GM19025 (cell line): ENCODE measurements around the gene KIAA0753.
"Not testable (repeated sequence)": the region's sequence is repeated elsewhere in the genome, so short reads cannot be mapped to it uniquely, and the experiment has no call there.

Experiments
- ATAC-seq: cut with Tn5 transposase; IDR thresholded peaks from one replicate; pipeline ENCODE4 v1.9.1; 2021; ENCODE audit warnings: mild to moderate bottlenecking, low read depth, moderate library complexity; ENCODE audit not compliant: unreplicated experiment

The KIAA0753 gene

DNA sequence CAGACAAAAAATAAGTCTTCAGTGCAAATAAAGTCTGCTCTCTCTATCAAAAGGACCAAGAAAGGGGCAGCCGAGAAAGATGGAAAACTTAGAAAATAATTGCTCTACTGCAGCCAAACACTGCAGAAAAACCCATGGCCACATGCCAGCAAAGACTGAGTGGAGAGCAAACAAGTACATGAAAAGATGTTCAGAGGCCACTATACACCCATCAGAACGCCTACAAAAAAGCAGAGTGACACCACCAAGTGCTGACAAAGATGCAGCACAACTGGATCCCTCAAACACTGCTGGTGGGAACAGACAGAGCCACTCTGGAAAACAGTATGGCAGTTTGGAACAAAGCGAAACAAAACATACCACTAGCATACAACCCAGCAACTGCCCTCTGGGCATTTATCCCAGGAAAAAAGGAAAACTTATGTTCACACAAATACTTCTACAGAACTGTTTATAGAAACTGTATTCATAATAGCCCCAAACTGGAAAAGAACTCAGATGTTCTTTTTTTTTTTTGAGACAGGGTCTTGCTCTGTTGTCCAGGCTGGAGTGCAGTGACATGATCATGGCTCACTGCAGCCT is 36.7 kb downstream of the KIAA0753 start:
- no peak for ATAC-seq

DNA sequence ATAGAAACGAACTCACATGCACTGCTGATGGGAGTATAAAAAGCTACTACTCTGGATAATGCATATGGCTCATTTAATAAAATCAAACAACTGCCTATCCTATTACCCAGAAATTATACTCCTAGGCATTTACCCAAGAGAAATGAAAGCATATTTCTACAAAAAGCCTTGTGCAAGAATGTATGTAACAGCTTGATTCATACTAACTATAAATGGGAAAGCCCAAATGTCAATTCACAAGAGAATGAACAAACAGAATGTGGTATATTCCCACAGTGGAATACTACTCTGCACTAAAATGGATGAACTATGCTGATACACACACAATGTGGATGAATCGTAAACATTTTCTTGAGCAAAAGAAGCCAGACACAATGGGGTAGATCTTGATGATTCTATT is 38.4 kb downstream of the KIAA0753 start:
- no peak for ATAC-seq

DNA sequence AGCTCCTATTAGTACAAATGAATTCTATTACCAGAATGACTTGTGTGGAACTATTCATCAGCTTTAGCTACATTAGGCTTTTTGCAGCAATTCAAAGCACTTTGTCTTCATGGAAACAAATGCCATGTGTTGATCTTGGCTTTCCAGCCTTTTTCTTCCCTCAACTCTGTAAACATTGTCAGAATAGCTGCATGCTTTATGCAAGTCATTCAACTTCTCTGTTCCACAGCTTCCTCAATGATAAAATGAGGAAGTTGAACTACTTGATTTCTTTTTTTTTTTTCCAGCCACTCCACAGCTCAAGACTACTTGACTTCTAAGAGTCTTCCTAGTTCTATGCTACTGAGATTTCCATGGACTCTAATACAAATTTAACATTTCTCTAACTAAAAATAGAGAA is 41.1 kb downstream of the KIAA0753 start:
- no peak for ATAC-seq

DNA sequence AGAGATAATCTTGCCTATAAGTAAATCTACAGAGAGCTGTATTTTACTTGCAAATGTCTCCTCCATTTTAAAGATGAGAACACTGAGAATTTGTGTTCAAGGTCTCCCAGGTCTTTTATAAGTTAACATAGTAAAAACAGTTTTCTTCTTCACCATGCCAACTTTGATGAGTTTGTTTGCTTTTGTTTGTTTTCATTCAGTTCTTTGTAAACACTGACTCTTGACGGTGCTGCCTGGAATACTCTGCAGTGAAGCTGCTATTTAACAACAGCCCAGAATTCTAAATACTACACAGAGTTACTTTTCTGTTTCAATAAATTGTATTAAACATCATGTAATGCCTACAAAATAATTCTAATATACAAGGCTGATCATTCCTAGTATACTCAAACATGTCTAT is 42.8 kb downstream of the KIAA0753 start:
- no peak for ATAC-seq

DNA sequence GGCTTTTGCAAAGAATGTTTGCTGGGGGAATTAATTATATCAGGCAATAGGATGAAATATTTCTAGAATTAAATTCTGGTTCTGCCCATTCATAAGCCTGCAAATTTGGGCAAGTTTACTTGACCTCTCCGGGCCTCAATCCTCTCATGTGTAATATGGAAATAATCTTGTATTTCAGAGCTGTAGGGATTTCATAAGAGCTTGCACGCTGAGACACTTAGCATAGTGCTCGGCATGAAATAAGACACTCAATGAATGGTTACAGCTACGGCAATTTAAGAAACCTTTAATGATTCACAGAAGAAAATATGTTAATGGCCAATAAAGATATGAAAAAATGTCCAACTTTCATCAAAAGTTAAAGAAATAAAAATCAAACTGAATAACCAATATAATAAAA is 43.6 kb downstream of the KIAA0753 start:
- no peak for ATAC-seq

DNA sequence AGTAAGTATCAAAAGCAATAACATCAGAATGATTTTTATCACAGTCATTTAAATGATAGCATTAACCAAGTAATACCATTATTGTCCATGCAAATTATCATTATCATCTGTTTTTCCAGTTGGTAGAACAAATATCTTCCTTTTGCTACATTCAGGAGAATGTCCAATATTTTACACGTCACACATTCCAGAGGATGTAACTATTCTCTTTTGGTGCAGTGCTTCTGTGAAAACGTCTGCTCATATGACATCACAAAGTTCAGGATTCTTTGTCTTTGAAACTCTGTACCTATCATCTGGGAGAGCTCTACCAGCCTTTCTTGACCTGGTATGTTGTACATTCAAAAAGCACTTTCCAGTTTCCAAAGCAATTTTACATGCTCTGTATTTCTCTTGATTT is 44.0 kb downstream of the KIAA0753 start:
- no peak for ATAC-seq

DNA sequence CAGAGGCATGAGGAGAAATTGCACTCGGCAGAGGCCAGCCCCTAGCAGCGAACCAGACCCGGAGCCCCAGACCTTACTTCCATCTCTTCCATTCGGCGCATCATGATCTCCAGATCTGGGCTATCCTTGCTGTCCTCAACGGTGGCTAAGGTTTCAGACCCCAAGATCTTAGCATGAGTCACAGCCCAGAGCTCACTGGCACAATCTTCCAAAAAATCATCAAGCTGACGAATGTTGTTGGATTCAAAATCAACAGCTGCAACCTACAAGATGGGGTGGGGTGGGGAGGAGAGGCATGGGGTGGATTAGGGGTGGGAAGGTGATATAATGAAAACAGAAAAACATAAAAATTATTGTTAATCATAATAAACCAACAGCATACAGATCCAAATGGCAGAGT is 44.4 kb downstream of the KIAA0753 start:
- ATAC-seq = no peak

DNA sequence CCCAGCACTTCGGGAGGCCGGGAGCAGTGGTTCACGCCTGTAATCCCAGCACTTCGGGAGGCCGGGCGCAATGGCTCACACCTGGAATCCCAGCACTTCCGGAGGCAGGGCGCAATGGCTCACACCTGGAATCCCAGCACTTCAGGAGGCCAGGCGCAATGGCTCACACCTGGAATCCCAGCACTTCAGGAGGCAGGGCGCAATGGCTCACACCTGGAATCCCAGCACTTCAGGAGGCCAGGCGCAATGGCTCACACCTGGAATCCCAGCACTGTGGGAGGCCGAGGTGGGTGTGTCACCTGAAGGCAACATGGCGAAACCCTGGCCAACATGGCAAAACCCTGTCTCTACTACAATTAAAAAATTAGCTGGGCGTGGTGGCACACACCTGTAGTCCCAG is 47.1 kb downstream of the KIAA0753 start:
- not testable (repeated sequence) for ATAC-seq

DNA sequence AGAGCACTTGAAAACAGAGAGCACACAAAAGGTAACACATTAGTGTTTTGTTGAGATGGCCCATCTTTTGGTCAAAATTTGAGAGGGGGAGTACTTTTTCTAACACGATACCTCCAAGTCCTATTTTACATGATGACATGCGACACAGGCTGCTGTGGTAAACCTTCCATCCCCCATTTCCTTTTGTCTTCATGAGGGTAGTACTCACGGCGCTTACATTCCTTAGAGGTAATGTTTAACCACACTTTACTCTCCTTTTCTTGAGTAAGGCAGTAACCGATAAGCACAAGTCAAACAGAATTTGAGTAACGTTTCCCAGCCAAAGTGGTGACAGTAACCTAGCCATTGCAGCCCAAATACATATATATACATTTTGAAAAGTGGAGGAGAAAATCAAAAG is 48.3 kb downstream of the KIAA0753 start:
- no peak for ATAC-seq

DNA sequence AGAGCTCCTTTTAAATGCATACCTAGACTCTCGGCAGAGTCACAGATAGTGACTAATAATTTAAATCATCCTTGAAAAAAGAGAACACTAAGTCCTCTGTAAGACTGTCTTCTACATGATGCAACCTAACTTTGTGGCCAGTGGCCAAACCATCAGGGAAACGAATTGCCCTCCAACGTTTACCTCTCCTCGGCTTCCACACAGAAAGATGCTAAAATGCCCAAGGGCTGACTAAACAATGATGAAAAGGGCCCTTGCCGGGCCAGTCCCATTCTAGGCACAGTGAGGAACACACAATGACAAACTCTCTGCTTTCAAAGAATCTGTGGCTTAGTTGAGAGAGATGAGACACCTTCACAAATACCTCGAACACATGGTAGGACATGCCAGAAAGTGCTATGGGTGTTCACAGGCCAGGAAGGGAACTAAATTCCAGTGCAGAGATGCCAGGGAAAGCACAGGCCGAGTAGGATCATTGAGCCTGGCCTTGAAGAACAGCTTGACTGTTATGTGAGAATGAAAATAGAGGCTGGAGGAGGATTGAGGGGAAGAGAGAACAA is 48.8 kb downstream of the KIAA0753 start:
- ATAC-seq = no peak

DNA sequence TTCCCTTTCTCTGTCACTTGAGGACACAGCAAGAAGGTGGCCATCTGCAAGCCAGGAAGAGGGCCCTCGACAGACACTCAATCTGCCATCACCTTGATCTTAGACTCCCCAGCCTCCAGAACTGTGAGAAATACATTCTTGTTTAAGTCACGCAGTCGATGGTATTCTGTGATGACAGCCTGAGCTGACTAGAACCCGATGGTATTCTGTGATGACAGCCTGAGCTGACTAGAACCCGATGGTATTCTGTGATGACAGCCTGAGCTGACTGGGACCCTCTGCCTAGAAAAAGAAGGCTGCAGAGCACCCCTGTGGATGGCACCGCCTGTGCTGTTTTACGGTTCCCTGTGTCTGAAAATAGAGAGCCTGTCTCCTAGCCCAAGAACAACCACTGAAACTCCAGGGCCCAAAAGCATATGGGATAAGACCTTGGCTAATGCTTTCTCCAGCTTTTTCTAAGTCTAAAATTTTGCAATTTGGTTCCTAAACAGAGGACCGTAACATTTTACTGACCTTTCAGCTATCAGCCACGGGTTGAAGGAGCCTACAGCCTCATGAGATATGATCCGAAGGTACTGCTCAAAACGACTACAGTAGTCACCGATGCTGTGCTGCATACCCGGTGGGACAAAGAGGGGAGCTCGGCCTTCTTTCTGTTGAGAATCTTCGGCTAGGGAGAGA is 51.1 kb downstream of the KIAA0753 start:
- ATAC-seq = no peak

DNA sequence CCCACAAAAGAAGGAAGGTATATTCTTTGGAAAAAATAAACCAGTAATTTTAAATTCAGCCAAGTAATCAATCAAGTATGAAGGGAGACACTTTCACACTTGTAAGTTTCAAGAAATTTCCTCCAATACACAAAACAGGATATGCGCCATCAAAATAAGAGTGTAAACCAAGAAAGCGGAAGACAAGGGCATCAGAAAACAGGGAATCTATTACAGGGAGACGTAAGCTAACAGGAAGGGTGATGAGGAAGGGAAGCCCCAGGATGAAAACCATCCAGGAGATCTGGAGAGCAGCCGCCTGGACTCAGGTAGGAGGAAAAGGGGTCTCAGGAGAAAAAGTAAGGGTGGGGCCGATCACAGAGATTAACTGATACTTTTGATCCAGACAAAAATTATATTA is 52.3 kb downstream of the KIAA0753 start:
- no peak for ATAC-seq

DNA sequence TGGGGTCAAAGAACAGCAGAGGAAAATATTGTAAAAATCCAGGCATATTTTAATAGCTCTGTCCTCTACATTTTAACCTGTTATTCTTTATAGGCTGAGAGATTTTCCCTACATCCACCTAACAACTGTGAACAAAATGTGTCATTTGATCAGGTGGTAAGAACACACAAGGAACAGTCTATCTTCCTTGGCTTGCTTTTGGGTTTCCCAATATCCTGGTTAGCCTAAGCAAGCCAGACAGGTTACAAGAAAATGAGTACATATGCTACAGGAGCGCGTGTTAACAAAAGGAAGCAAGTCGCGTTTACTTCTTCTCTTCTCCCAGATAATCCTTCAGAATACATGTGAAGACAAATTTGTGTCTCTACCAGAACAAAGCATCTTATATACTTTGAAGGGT is 53.2 kb downstream of the KIAA0753 start:
- ATAC-seq = no peak

DNA sequence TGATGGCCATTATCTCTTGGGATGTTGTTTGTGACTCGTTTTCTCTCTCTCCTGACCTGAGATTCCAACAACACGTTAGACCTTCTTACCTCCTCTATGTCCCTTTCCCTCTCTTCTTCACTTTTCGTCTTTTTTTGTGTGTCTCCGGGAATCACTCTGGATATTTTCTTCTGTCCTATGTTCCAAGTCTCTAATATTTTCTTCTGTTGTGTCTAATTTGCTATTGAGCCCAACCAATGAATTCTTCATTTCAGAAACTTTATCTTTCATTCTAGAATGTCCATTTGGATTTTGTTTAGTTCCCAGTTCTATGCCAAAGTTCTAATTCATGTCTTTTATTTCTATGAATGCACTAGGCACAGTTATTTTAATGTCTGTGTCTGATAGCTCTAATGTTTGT is 57.1 kb downstream of the KIAA0753 start:
- ATAC-seq = no peak

DNA sequence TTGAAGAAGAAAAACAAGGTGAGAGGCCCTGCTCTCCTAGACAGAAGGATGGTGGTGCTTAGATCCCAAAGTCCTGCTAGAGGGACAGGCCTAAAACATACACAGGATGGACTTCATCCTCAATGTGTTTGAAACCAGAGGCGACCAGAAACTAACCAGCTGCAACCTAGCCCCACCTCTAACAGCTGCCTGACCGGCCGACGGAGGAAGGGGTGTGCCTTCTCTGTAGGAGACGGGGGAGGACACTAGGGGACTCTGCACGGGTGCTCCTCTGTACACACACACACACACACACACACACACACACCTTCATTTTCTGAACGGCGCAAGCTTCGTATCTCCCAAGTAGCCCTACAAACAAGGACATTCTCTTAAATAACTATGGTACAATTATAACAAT is 59.9 kb downstream of the KIAA0753 start:
- no peak for ATAC-seq

DNA sequence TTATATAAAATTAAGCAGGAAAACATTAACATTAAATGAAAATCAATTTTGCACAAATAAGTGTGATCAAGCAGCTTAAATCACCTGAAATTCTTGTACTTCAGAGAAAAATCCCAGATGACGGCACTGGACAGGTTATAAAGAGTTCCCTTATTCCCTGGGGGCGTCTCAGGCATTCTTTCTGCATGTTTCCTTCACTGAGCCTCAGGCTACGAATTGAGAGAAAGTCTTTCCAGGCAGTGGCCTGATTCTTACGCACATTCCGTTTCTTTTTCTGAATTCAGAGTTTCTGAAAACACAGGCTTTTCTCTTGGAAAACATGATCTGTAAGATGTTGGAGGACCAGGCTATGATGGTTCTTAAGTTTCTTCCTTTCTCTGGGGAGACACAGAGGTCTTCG is 62.0 kb downstream of the KIAA0753 start:
- no peak for ATAC-seq

DNA sequence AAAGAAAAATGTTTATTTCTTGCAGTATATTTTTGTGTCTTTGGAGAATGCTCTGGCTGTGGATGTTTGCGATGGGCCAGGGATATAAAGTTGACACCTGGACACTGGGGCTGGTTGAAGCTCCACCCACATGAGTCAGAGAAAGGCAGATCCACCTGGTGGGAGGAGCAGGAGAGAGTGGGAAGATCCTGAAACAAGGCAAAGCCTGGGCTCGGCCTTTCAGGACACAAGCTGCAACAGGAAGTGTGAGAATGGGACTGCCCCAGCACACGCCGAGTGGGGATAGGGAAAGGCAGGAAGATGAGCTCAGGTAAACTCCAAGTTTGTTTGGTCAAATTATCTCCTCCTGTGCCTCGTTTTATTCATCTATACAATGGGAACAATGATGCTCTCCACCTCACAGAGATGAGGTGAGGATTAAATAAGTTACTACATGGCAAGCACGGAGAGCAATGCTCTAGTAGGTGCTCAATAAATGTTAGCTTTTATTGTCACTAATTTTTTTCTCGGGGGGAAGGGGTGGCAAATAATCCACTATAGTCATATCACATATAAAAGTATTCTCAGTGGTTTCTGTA is 62.7 kb downstream of the KIAA0753 start:
- ATAC-seq = no peak

DNA sequence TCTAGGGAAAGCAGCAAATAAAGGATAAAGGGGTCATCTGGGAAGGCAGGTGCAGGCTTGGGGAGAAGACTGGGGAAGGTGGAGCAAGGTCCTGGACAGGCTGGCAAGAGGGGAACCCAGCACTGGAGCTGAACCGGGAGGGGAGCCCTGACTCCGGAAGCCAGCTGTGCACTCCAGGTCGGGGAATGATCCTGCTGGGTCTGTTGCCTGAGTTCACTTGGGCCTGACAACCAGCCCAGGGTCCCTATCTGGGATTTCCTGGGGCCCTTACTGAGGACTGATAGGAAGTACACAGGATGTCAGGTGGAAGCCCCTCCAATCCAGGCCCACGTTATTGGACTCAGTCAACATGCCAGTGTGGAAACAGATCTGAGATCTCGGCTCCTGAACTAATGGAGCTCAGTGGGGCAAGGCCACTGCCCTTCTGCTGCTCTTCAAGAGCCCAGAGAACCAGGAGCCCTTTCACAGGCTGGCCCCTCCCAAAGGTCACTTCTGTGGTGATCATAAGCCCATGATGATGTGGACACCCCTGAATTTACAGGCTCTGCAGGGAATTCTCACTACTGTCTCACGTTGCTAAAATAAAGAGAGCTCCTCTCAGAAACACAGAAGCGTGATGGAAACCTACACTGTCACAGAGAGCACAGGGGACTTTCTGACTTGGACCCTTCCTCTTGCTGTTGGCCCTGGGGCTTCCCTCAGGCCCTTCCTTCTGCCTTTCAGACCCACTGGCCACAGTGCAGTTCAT is 64.3 kb downstream of the KIAA0753 start:
- ATAC-seq = no peak

DNA sequence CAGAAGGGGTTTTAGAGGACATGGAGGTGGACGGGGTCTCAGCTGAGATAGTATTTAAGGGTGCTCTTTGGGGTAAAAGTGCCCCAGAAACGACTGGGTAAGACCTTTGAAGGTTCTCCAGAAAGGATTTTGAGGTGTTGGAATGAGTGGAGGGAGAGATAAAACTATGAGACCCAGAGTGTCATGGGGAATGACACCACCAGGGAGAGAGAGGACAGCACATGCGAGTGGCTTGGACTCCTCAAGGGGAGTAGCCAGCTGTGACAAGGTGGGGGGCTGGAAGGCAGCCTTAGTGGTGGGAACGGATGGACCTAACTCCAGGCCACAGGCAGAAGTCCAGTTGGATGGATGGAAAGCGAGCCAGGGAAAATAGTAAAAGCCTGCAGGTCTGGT is 64.9 kb downstream of the KIAA0753 start:
- ATAC-seq = no peak

DNA sequence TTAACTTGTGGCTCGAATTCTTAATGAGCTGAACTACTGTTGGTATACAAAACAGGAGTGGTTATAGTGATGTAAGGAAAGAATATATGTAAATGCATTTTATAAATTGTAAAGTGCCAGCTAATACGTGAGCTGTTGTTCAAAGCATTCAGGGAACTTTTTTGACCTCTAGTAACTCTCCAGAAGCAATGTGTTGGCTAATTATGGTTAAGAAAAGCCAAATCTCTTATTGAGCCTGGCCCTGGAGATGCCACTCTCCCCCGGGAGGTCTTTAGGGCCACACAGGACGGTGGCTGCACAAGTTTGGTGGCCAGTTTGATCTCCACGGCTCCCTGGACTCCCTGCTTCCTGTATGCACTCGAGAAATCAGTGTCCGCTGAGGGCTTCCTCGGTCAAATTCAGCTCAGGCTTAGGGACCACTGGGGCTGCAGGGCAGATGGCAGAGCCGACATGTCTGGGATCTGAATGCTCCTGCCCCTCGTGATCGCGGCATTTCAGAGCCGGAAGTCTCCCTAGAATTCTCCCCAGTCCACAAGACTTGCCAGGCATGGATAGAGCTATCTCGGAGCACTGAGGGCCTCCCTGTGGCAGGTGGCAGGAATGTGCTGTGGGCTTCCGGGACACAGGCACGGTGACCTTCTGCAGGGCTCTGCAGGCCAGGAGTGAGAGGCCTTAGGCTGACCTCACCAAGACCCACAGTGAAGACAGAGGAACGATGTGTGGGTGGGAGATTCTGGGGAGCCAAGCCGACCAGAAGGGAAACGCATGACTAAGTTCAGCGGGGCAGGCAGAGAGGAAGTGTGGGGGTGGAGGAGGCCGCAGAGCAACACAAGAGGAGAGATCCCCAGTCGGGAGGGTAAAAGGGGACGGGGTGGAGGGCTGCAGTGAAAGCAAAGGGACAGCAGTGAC is 65.6 kb downstream of the KIAA0753 start:
- ATAC-seq = no peak
